Calu3 (cell line): ENCODE measurements around the gene GGPS1. TPM values are rescaled to one million over a fixed set of nuclear protein-coding genes. Genes with fewer than 3 reads are reported as not detected.

Source experiments
- BruUV-seq: library from RNA; stranded (reverse); fragments of 400-500 nt; replicated peaks from 2 replicates; lab custom pipeline; 2021; lab: Mats Ljungman, UMichigan
- CTCF ChIA-PET: fragments of 300-600 bp; sonication (Branson Sonifier 250); formaldehyde crosslinking; loops from one replicate; lab custom pipeline; 2022; ENCODE audit warnings: antibody characterized with exemption; lab: Charles Lee
- DNase-seq: peaks from one replicate; pipeline ENCODE4 v3.0.0; 2022
- H3K27ac Mint-ChIP-seq: one replicate; pipeline ENCODE4 v1.8.0; 2022; ENCODE audit warnings: mixed read lengths; ENCODE audit not compliant: unreplicated experiment
- H3K27me3 Mint-ChIP-seq: one replicate; pipeline ENCODE4 v1.8.0; 2022; ENCODE audit warnings: mixed read lengths; ENCODE audit not compliant: unreplicated experiment
- H3K36me3 Mint-ChIP-seq: one replicate; pipeline ENCODE4 v1.8.0; 2022; ENCODE audit warnings: mild to moderate bottlenecking, moderate library complexity, mixed read lengths; ENCODE audit not compliant: insufficient read depth, unreplicated experiment
- H3K4me1 Mint-ChIP-seq: one replicate; pipeline ENCODE4 v1.8.0; 2022; ENCODE audit warnings: mild to moderate bottlenecking, low read depth, mixed read lengths; ENCODE audit not compliant: unreplicated experiment
- H3K4me3 Mint-ChIP-seq: one replicate; pipeline ENCODE4 v1.8.0; 2022; ENCODE audit warnings: mild to moderate bottlenecking, low read depth, moderate library complexity, mixed read lengths; ENCODE audit not compliant: unreplicated experiment
- H3K9me3 Mint-ChIP-seq: one replicate; pipeline ENCODE4 v1.8.0; 2022; ENCODE audit warnings: low read depth, mixed read lengths; ENCODE audit not compliant: unreplicated experiment
- intact Hi-C: fragments of 100-400 bp; cut with micrococcal nuclease; formaldehyde crosslinking; loops from one replicate; pipeline ENCODE4 v1.10.0; 2022; ENCODE audit not compliant: unreplicated experiment
- total RNA-seq: library from RNA; stranded (reverse); gene quantifications from 2 replicates; pipeline ENCODE4 v1.2.3, GENCODE V29; 2022
- TF ChIP-seq, protein P1 (sequence below): fragments of 200-600 bp; IDR thresholded peaks from one replicate; pipeline ENCODE4 v1.8.0; 2022; ENCODE audit warnings: antibody characterized with exemption; ENCODE audit not compliant: unreplicated experiment

The GGPS1 gene
- total RNA-seq, 1 experiment from 2014 or later = 40.5 TPM

DNA sequence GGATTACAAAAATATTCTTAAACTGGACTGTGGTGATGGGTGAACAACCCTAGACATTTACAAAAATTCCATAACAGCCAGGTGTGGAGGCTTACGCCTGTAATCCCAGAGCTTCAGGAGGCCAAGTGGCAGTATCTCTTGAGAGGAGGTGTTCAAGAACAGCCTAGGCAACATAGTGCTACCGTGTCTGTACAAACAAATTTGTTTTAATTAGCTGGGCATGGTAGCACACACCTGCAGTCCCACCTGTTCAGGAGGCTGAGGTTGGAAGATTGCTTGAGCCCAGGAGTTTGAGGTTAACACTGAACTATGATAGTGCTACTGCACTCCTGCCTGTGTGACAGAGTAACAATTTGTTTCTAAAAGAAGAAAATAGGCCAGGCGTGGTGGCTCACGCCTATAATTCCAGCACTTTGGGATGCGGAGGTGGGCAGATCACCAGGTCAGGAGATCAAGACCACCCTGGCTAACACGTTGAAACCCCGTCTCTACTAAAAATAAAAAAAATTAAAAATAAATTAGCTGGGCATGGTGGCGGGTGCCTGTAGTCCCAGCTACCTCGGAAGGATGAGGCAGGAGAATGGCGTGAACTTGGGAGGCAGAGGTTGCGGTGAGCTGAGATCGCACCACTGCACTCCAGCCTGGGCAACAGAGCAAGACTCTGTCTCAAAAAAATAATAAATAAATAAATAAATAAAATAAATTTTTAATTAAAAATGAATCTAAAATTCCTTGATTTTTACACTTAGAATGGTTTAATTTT lies 37.4 kb upstream of the GGPS1 start:
- intact Hi-C loops = no loop called here
- Mint-ChIP-seq H3K36me3 (no peaks in the 10 kb centered on the region), H3K27me3 (no peaks in the 10 kb centered on the region), H3K27ac (no peak overlapping the region), H3K4me3 (no peak overlapping the region), H3K4me1 (peaks cover 39% of the 10 kb centered on the region), H3K9me3 (no peaks in the 10 kb centered on the region)
- DNase-seq = no peak
- TF ChIP-seq, protein P1, sequence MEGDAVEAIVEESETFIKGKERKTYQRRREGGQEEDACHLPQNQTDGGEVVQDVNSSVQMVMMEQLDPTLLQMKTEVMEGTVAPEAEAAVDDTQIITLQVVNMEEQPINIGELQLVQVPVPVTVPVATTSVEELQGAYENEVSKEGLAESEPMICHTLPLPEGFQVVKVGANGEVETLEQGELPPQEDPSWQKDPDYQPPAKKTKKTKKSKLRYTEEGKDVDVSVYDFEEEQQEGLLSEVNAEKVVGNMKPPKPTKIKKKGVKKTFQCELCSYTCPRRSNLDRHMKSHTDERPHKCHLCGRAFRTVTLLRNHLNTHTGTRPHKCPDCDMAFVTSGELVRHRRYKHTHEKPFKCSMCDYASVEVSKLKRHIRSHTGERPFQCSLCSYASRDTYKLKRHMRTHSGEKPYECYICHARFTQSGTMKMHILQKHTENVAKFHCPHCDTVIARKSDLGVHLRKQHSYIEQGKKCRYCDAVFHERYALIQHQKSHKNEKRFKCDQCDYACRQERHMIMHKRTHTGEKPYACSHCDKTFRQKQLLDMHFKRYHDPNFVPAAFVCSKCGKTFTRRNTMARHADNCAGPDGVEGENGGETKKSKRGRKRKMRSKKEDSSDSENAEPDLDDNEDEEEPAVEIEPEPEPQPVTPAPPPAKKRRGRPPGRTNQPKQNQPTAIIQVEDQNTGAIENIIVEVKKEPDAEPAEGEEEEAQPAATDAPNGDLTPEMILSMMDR = no peak
- CTCF ChIA-PET = interaction anchor here (0.7 kb wide), 2 partner anchors 126 to 740 kb away, joined by 3 read pairs; no protein-coding TSS in a partner anchor
- no TSS peak for BruUV-seq

DNA sequence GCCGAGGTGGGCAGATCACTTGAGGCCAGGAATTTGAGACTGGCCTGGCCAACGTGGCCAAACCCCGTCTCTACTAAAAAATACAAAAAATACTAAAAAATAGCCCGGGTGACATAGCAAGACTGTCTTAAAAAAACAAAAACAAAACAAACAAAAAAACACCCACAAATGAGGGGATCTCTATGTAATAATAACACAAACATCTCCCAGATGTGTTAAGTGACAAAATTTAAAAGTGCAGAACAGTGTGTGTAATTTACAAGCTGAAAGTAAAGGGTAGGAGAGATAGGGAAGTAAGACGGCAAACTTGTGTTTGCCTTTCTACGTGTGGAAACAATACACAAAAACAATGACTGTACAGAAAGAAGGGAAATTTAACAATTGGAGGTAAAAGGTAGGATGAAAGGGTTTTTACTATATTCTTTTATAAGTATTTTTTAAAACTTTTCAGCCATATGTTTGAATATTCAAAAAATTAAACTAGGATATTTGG lies 36.7 kb upstream of the GGPS1 start:
- H3K4me3 Mint-ChIP-seq = no peak overlapping the region
- intact Hi-C loops = no loop called here
- CTCF ChIA-PET = interaction anchor here (0.7 kb wide), 1 partner anchor 125 kb away, joined by 3 read pairs; no protein-coding TSS in a partner anchor
- no peak overlapping the region for H3K27ac Mint-ChIP-seq
- peaks cover 35% of the 10 kb centered on the region for H3K4me1 Mint-ChIP-seq
- BruUV-seq = no TSS peak
- no peaks in the 10 kb centered on the region for H3K9me3 Mint-ChIP-seq
- no peaks in the 10 kb centered on the region for H3K27me3 Mint-ChIP-seq
- no peak for DNase-seq
- no peaks in the 10 kb centered on the region for H3K36me3 Mint-ChIP-seq
- TF ChIP-seq, protein P1 = no peak

DNA sequence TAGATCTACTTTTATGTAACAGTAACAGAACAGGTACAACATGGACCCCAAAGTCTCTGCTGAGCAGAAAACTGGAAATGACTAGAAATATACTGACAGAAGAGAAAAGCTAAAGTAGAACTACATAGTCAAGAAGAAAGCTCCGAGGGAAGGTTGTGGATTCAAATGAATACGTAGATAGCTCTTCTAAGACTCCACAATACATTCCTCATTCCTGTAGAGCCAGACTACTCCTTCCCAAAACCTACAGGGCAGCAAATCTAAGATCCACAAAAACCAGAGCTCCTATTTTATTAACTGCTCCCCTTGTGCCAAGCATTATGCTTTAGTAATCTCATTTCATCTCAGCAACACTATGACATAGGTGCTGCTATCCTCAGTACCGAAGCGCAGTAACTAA lies 35.6 kb upstream of the GGPS1 start:
- TF ChIP-seq, protein P1 = no peak
- no peaks in the 10 kb centered on the region for H3K36me3 Mint-ChIP-seq
- no peak for DNase-seq
- no peak overlapping the region for H3K4me3 Mint-ChIP-seq
- H3K4me1 Mint-ChIP-seq = peaks cover 28% of the 10 kb centered on the region
- intact Hi-C loops = no loop called here
- H3K27ac Mint-ChIP-seq = no peak overlapping the region
- H3K9me3 Mint-ChIP-seq = peaks cover 3% of the 10 kb centered on the region
- CTCF ChIA-PET = no interaction called here
- BruUV-seq = no TSS peak
- no peaks in the 10 kb centered on the region for H3K27me3 Mint-ChIP-seq

DNA sequence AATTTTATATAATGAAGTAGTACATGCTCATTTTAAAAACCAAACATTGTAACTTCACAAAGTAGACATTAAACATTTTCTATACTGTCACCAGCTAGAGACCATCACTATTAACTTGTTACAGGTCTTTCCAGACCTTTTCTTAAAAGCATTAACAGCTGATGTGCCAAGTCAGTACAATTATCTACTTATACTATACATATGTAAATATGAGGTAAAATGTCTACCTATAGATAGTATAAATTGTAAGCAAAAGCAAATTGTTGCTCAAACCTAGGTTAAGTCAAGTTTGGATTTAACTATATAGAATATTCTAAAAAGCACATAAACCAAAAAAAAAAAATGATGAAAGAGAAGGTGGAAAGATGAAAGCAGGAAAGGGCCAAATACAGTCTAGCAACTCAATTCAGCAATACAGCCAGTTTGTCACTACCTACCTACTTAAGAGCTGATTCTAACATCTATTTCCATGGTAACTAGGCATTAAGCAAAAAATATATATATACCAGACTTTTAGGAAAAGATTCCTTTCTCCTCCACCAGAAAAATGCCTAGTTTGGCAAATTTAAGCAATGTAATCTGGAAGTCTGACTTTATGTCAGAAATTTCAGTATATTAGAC lies 34.9 kb upstream of the GGPS1 start:
- BruUV-seq = no TSS peak
- CTCF ChIA-PET = no interaction called here
- H3K4me1 Mint-ChIP-seq = peaks cover 30% of the 10 kb centered on the region
- H3K9me3 Mint-ChIP-seq = peaks cover 5% of the 10 kb centered on the region
- intact Hi-C loops = no loop called here
- TF ChIP-seq, protein P1 = no peak
- H3K27ac Mint-ChIP-seq = no peak overlapping the region
- H3K36me3 Mint-ChIP-seq = no peaks in the 10 kb centered on the region
- no peak for DNase-seq
- H3K4me3 Mint-ChIP-seq = no peak overlapping the region
- no peaks in the 10 kb centered on the region for H3K27me3 Mint-ChIP-seq
